Left ventricle myocardium superior (tissue), 1 donor: ENCODE measurements around the gene ACAP3. TPM values are rescaled to one million over a fixed set of nuclear protein-coding genes. Genes with fewer than 3 reads are reported as not detected.

Experiments
- ATAC-seq: fragments of 200-7000 bp; cut with Tn5 transposase; one replicate; pipeline ENCODE4 v1.9.1; 2020; ENCODE audit warnings: mild to moderate bottlenecking, moderate library complexity
- DNase-seq: peaks from one replicate; pipeline ENCODE4 v3.0.0-alpha.2; 2020
- intact Hi-C: fragments of 100-400 bp; cut with micrococcal nuclease; formaldehyde crosslinking; loops from one replicate; pipeline ENCODE4 v1.11.0; 2022
- microRNA-seq: library from miRNA; unstranded; fragments of <30 nt; microRNA quantifications from one replicate; pipeline ENCODE4 v1.2.0, GENCODE V29; 2020; ENCODE audit warnings: borderline number of aligned reads
- total RNA-seq: library from RNA; stranded (reverse); fragmentation: NEBNext Ultra II Directional; extraction: Animal tissue kit (Norgen Biotek cat#: 25700); gene quantifications from one replicate; pipeline ENCODE4 v1.2.1, GENCODE V29; 2021
- donor health status: DM: no; HTN: yes; CAD: no; lungs with severe emphysema.

ACAP3 gene
- total RNA-seq, 1 donor from 2014 or later: 60.4 TPM

GRCh38 chr1:1242461-1243265 is 65.1 kb downstream of the ACAP3 start:
- DNase-seq (no peak), ATAC-seq (no peak)
- intact Hi-C loops: no loop called here

Small RNA genes lying within 50 kb of the gene (microRNA-seq; reads per million reads assigned to microRNA genes)
- gene MIR6726 (2.9 reads per million), gene MIR6727 (not detected), gene MIR6808 (not detected)

Other genes with a start within 250 kb of the ACAP3 start
- not detected for gene RNF223, start 233.6 kb downstream of the ACAP3 start, total RNA-seq
- gene C1orf159, start 191.8 kb downstream of the ACAP3 start, total RNA-seq: 4.0 TPM
- not detected for gene TTLL10, start 134.1 kb downstream of the ACAP3 start, total RNA-seq
- 0.32 TPM for gene TNFRSF18, start 101.3 kb downstream of the ACAP3 start, total RNA-seq
- gene TNFRSF4, start 93.8 kb downstream of the ACAP3 start, total RNA-seq: 2.3 TPM
- 117 TPM for gene SDF4, start 75.9 kb downstream of the ACAP3 start, total RNA-seq
- gene B3GALT6, start 75.7 kb downstream of the ACAP3 start, total RNA-seq: 7.5 TPM
- gene C1QTNF12, start 61.2 kb downstream of the ACAP3 start, total RNA-seq: 0.50 TPM
- 39.5 TPM for gene UBE2J2, start 34.1 kb downstream of the ACAP3 start, total RNA-seq
- gene SCNN1D, start 27.5 kb downstream of the ACAP3 start, total RNA-seq: 3.0 TPM
- 11.1 TPM for gene PUSL1, start 667 bp upstream of the ACAP3 start, total RNA-seq
- 77.2 TPM for gene INTS11, start 16.7 kb upstream of the ACAP3 start, total RNA-seq
- 112 TPM for gene CPTP, start 16.9 kb upstream of the ACAP3 start, total RNA-seq
- 0.57 TPM for gene TAS1R3, start 23.4 kb upstream of the ACAP3 start, total RNA-seq
- gene DVL1, start 41.5 kb upstream of the ACAP3 start, total RNA-seq: 144 TPM
- 16.8 TPM for gene MXRA8, start 50.6 kb upstream of the ACAP3 start, total RNA-seq
- 268 TPM for gene AURKAIP1, start 67.3 kb upstream of the ACAP3 start, total RNA-seq
- gene CCNL2, start 91.4 kb upstream of the ACAP3 start, total RNA-seq: 61.0 TPM
- gene MRPL20, start 99.4 kb upstream of the ACAP3 start, total RNA-seq: 155 TPM
- gene ANKRD65, start 113.3 kb upstream of the ACAP3 start, total RNA-seq: 2.1 TPM
- gene VWA1, start 127.8 kb upstream of the ACAP3 start, total RNA-seq: 13.5 TPM
- 1.9 TPM for gene ATAD3C, start 141.8 kb upstream of the ACAP3 start, total RNA-seq
- 9.5 TPM for gene ATAD3B, start 163.8 kb upstream of the ACAP3 start, total RNA-seq
- 18.3 TPM for gene ATAD3A, start 204.2 kb upstream of the ACAP3 start, total RNA-seq
- gene TMEM240, start 232.7 kb upstream of the ACAP3 start, total RNA-seq: 8.9 TPM